Effector memory CD8-positive, alpha-beta T cell (primary cell): ENCODE results near the gene HDDC3.
"Not testable (repeated sequence)": the region's sequence is repeated elsewhere in the genome, so short reads cannot be mapped to it uniquely, and the experiment has no call there.

Experiments used
- ATAC-seq: fragments of 150-1000 bp; cut with Tn5 transposase; replicated peaks from 2 replicates; pipeline ENCODE4 v1.10.0; 2021; ENCODE audit warnings: mild to moderate bottlenecking, moderate library complexity
- DNase-seq, 3 experiments: peaks; one replicate each; pipeline ENCODE4 v3.0.0; 2021
- H3K27ac Mint-ChIP-seq, 2 donors: one replicate each; pipeline ENCODE4 v1.8.0; 2022; ENCODE audit warnings: mild to moderate bottlenecking in 2 of 2, mixed read lengths in 2 of 2, moderate library complexity in 2 of 2
- H3K27me3 Mint-ChIP-seq, 2 donors: one replicate each; pipeline ENCODE4 v1.8.0; 2022; ENCODE audit warnings: mixed read lengths in 2 of 2
- H3K36me3 Mint-ChIP-seq: one replicate; pipeline ENCODE4 v1.8.0; 2022; ENCODE audit warnings: mild to moderate bottlenecking, moderate library complexity, mixed read lengths; ENCODE audit not compliant: insufficient read depth
- H3K4me1 Mint-ChIP-seq, 2 donors: one replicate each; pipeline ENCODE4 v1.8.0; 2022; ENCODE audit warnings: low read depth in 2 of 2, mixed read lengths in 2 of 2
- H3K4me3 Mint-ChIP-seq, 2 donors: one replicate each; pipeline ENCODE4 v1.8.0; 2022; ENCODE audit warnings: mild to moderate bottlenecking in 2 of 2, mixed read lengths in 2 of 2, moderate library complexity in 2 of 2
- H3K9me3 Mint-ChIP-seq, 2 donors: one replicate each; pipeline ENCODE4 v1.8.0; 2022; ENCODE audit warnings: mixed read lengths in 2 of 2

HDDC3 gene

GRCh38 chr15:90932660-90932991 is 277 bp upstream of the HDDC3 start:
- peaks cover 40 to 54% of the 10 kb centered on the region in 2 donors for H3K4me1 Mint-ChIP-seq
- peaks cover 19% of the 10 kb centered on the region for H3K36me3 Mint-ChIP-seq
- H3K9me3 Mint-ChIP-seq, result no peaks in the 10 kb centered on the region
- H3K27me3 Mint-ChIP-seq, result no peaks in the 10 kb centered on the region
- ATAC-seq (no peak), DNase-seq (no peak)
- peak overlapping the region; percentile 86 to 97 for H3K27ac Mint-ChIP-seq
- peak overlapping the region; percentile 97 to 98 for H3K4me3 Mint-ChIP-seq

DNA sequence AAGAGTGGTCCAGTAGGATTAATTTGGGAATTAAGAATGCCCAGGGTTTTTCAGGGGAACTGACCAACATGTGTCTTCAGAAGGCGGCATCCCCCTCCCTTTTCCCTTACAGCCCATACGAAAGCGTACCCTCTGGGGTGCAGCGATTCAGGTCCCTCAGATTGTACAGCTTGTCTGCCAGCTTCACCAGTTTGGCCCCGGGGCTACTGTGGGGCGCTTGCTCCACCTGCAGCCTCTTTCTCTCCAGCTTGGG is 848 bp downstream of the HDDC3 start:
- ATAC-seq, result no peak
- Mint-ChIP-seq H3K4me1 (peaks cover 38 to 48% of the 10 kb centered on the region in 2 donors), H3K4me3 (peak overlapping the region; percentile 97 to 98), H3K9me3 (no peaks in the 10 kb centered on the region), H3K27ac (peak overlapping the region; percentile 95 to 97), H3K36me3 (peaks cover 19% of the 10 kb centered on the region), H3K27me3 (no peaks in the 10 kb centered on the region)
- no peak for DNase-seq

DNA sequence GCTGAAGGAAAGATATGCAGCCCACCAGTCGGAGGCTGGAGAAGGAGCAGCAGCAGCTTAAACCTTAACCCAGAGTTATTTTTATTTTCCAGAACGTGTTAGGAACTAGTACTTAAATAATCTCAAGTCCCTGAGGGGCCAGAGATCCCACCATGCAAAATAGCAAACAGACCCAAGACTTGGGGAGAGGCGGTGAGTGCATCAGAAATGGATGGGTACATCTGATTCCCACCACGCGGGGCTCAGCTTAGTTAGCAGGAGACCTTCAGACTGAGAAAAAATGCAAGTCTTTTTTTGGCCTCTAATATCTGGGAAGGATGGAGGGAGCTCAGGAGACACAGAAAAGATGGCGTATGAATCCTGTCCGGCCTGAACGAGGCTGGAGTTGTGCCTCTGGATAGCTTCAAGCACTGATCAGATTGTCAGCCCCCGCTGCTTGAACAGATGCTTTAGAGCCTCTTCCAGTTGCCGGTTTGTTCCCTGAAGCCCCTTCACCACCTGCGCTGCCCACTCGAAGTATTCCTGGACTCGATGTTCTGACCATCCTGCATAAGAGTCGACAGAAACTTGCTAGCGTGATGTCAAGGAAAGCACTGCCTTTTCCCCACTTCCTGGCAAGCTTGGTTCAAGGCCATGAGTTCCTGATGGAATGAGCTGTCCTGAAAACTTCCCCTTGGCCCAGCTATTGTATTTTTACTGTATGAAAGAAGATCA is 1.3 kb downstream of the HDDC3 start:
- Mint-ChIP-seq H3K9me3 (no peaks in the 10 kb centered on the region), H3K27ac (peak overlapping the region; percentile 95 to 97), H3K27me3 (no peaks in the 10 kb centered on the region), H3K4me1 (peaks cover 33 to 43% of the 10 kb centered on the region in 2 donors), H3K4me3 (peak overlapping the region; percentile 97 to 98), H3K36me3 (peaks cover 19% of the 10 kb centered on the region)
- ATAC-seq (no peak), DNase-seq (no peak)

DNA sequence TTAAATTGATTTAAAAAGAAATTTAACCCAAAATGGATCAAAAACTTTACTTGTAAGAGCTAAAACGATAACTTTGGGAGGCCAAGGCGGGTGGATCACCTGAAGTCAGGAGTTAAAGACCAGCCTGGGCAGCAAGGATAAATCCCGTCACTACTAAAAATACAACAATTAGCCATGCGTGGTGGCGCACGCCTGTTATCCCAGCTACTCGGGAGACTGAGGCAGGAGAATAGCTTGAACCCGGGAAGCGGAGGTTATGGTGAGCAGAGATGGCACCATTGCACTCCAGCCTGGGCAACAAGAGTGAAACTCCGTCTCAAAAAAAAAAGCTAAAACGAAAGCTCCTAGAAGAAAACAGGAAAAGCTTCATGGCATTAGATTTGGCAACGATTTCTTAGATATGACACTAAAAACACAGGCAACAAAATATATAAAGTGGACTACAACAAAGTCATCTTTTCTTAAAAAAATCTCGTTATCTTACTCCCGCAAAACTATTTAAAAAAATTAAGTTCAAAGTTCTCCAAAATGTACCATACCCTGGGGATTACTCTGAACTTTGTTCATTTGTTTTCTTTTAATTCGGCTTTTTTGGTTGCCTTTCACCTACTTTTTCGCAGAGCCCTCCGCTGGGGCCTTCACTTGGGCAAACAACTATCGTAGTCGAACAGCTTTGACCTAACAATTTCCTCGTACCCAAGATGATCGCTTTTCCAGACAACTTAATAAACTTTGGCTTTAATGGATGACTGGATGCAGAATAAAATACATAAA is 2.9 kb downstream of the HDDC3 start:
- H3K27ac Mint-ChIP-seq, result peak overlapping the region; percentile 94 to 96
- no peak for DNase-seq
- H3K36me3 Mint-ChIP-seq, result peaks cover 16% of the 10 kb centered on the region
- no peak for ATAC-seq
- no peaks in the 10 kb centered on the region for H3K27me3 Mint-ChIP-seq
- H3K9me3 Mint-ChIP-seq, result no peaks in the 10 kb centered on the region
- H3K4me3 Mint-ChIP-seq, result peak overlapping the region; percentile 97 to 98
- H3K4me1 Mint-ChIP-seq, result peaks cover 26 to 34% of the 10 kb centered on the region in 2 donors

- not testable (repeated sequence) for DNase-seq, H3K9me3 Mint-ChIP-seq, H3K27ac Mint-ChIP-seq, ATAC-seq, H3K27me3 Mint-ChIP-seq
- peaks cover 13% of the 10 kb centered on the region for H3K36me3 Mint-ChIP-seq
- peaks cover 21 to 27% of the 10 kb centered on the region in 2 donors for H3K4me1 Mint-ChIP-seq
- peak overlapping the region; percentile 1 to 46 for H3K4me3 Mint-ChIP-seq
Observed at GRCh38 chr15:90928106-90928505, 4.2 kb downstream of the HDDC3 start.

DNA sequence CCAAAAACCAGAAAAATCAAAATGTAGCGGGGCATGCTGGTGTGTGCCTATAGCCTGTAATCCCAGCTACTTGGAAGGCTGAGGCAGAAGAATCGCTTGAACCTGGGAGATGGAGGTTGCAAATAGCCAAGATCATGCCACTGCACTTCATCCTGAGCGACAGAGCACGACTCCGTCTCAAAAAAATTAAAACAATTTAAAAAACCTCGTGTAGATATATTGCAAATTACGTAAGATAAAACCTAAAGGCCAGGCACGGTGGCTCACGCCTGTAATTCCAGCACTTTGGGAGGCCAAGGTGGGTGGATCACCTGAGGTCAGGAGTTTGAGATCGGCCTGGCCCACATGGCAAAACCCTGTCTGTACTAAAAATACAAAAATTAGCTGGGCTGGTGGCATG is 5.6 kb downstream of the HDDC3 start:
- H3K27me3 Mint-ChIP-seq, DNase-seq, ATAC-seq, H3K4me3 Mint-ChIP-seq, H3K9me3 Mint-ChIP-seq, H3K27ac Mint-ChIP-seq: not testable (repeated sequence)
- Mint-ChIP-seq H3K36me3 (peaks cover 11% of the 10 kb centered on the region), H3K4me1 (peaks cover 16 to 21% of the 10 kb centered on the region in 2 donors)

DNA sequence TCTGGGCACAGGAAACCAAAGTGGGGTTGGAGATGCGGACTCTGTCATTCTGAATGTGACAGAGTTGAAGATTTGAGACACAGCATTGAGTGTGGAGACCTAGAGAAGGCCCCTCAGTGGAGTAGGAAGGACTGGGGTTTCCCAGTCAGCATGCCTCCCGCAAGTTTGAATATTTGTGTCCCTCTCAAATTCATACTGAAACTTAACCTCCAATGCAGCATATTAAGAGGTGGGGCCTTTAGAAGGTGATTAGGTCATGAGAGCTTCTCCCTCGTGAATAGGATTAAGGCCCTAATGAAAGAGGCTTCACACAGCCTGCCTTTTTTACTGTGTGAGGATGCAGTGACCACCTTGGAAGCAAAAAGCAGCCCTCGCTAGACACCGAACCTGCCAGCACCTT is 8.0 kb downstream of the HDDC3 start:
- H3K9me3 Mint-ChIP-seq, result no peaks in the 10 kb centered on the region
- ATAC-seq (no peak), DNase-seq (no peak)
- no peak overlapping the region for H3K27ac Mint-ChIP-seq
- H3K4me3 Mint-ChIP-seq, result no peak overlapping the region
- no peaks in the 10 kb centered on the region for H3K27me3 Mint-ChIP-seq
- H3K36me3 Mint-ChIP-seq, result peaks cover 7% of the 10 kb centered on the region
- no peaks in the 10 kb centered on the region for H3K4me1 Mint-ChIP-seq

DNA sequence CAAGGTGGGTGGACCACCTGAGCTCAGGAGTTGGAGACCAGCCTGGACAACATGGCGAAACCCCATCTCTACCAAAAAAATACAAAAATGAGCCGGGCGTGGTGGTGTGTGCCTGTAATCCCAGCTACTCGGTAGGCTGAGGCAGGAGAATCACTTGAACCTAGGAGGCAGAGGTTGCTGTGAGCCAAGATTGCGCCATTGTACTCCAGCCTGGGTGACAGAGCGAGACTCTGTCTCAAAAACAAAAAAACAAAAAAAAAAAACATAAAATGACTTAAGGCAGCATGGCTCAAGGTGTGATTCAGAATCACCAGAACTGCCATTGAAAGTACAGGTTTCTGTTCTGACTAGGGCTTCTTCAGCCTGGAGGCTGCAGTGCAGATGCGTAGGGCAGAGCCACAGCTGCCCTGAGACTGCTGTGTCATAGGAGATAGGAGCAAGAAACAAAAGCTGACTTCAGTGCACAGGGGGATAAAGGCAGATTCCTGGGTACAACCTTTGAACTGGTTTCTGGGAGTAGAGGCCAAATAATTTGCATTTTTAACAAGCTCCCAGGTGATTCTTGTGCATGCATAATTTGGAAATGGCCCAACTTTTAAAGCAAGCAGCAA is 9.5 kb downstream of the HDDC3 start:
- not testable (repeated sequence) for ATAC-seq

GRCh38 chr15:90921887-90922286 is 10.5 kb downstream of the HDDC3 start:
- ATAC-seq (no peak), DNase-seq (no peak)
- H3K27me3 Mint-ChIP-seq, result no peaks in the 10 kb centered on the region
- H3K4me3 Mint-ChIP-seq, result no peak overlapping the region
- peaks cover 24% of the 10 kb centered on the region for H3K36me3 Mint-ChIP-seq
- H3K27ac Mint-ChIP-seq, result no peak overlapping the region
- no peaks in the 10 kb centered on the region for H3K9me3 Mint-ChIP-seq
- peaks cover 0 to 4% of the 10 kb centered on the region in 2 donors for H3K4me1 Mint-ChIP-seq

More for the DNA sequence above, 9.5 kb downstream of the HDDC3 start:
- not testable (repeated sequence) for H3K4me3 Mint-ChIP-seq, H3K27me3 Mint-ChIP-seq, H3K4me1 Mint-ChIP-seq, DNase-seq, H3K27ac Mint-ChIP-seq, H3K9me3 Mint-ChIP-seq
- peaks cover 15% of the 10 kb centered on the region for H3K36me3 Mint-ChIP-seq

DNA sequence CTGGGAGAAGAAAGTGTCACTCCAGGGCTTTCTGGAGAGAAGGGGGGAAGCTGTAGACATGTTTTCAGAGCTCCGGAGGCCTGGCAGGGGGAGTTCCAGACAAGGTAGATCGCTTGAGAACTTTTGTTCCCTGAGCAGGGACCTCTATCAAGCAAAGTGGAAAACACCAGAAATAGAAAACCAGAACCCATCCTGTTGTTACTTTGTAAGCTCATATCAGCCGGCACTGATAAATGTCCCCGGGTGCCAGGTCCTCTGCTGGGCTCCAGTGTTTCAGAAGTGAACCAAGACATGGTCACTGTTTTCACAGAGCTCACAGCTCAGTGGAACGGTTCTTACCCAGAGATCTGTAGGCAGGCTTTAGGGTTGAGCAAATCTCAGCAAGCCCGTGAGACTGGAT is 13.5 kb downstream of the HDDC3 start:
- no peaks in the 10 kb centered on the region for H3K9me3 Mint-ChIP-seq
- H3K4me3 Mint-ChIP-seq, result no peak overlapping the region
- no peak for ATAC-seq
- H3K27me3 Mint-ChIP-seq, result no peaks in the 10 kb centered on the region
- H3K4me1 Mint-ChIP-seq, result peaks cover 4 to 5% of the 10 kb centered on the region in 2 donors
- H3K27ac Mint-ChIP-seq, result peak overlapping the region in 1 of 2 donors; percentile 51
- H3K36me3 Mint-ChIP-seq, result peaks cover 47% of the 10 kb centered on the region
- no peak for DNase-seq

DNA sequence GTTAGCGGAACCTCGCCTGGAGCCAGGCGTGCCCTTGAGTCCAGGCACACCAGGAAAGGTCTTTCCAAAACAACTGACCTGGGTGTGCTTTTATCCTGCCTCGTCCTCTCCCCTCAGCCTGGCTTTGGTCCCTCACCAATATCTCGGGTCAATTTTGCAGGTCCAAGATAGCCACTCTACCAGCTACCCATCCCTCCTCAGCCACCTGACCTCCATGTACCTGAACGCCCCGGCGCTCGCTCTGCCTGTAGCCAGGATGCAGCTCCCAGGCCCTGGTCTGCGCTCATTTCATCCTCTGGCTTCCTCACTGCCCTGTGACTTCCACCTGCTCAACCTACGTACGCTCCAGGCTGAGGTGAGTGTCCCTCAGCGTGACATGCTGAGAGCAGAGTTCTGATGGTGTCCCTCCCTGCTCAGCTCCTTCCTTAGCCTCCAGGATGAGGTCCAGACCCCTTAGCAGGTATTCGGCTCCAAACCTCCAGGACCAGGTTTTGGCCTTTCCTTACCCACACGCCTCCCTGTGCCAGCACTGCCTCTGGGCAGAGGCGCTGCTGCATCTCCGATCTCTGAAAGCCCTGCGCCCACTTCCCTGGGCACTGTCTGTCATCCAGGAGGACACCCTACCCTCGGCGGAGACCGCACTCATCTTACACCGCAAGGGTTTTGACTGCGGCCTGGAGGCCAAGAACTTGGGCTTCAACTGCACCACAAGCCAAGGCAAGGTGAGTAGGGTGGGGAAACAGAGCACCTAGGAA is 14.1 kb downstream of the HDDC3 start:
- no peaks in the 10 kb centered on the region for H3K27me3 Mint-ChIP-seq
- peak overlapping the region in 1 of 2 donors; percentile 59 for H3K27ac Mint-ChIP-seq
- peaks cover 4 to 5% of the 10 kb centered on the region in 2 donors for H3K4me1 Mint-ChIP-seq
- ATAC-seq (no peak), DNase-seq (no peak)
- no peaks in the 10 kb centered on the region for H3K9me3 Mint-ChIP-seq
- H3K4me3 Mint-ChIP-seq, result no peak overlapping the region
- H3K36me3 Mint-ChIP-seq, result peaks cover 49% of the 10 kb centered on the region

DNA sequence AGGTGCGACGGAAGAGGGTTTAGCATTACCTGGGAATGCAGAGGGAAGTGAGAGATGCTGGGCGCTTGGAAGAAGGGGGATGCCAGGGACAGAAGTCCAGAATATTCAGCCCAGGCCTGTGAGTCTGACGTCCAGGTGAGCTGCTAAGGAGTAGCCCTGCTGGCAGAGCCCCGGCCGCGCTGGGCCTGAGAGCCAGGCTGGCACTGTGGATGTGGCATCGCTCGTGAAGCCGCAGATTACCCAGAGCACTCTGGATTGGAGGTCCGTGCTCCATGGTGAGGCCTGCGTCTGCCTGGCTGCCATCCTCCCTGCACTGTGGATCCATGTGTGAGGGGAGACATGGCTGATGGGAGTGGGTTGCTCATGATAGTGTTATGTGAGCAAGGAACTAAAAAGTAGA is 14.8 kb downstream of the HDDC3 start:
- no peak for ATAC-seq

DNA sequence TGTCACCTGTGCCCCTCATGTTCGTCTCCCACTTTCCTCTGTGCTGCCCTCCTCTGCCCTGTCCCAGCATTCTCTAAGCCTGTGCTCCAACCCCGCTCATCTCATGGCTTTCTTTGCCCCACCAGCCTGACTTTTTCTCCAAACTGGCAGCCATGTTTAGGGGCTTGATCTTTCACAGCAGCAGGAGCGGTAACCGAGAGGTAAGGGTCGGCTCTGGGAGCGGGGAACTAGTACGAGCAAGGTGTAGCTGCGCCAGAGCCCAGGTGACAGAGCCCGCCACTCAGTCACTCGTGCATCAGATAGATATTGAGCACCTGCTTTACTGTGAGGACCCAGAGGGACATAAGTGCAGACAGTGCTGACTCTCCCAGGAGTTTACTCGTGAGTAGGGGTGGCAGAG is 15.9 kb downstream of the HDDC3 start:
- Mint-ChIP-seq H3K4me1 (peaks cover 4 to 5% of the 10 kb centered on the region in 2 donors), H3K4me3 (no peak overlapping the region), H3K36me3 (peaks cover 57% of the 10 kb centered on the region), H3K27ac (peak overlapping the region in 1 of 2 donors; percentile 78), H3K9me3 (no peaks in the 10 kb centered on the region), H3K27me3 (no peaks in the 10 kb centered on the region)
- ATAC-seq, result no peak
- no peak for DNase-seq

More for the DNA sequence above, 14.8 kb downstream of the HDDC3 start:
- Mint-ChIP-seq H3K4me3 (no peak overlapping the region), H3K36me3 (peaks cover 49% of the 10 kb centered on the region), H3K27me3 (no peaks in the 10 kb centered on the region), H3K9me3 (no peaks in the 10 kb centered on the region), H3K27ac (peak overlapping the region in 1 of 2 donors; percentile 59), H3K4me1 (peaks cover 4 to 5% of the 10 kb centered on the region in 2 donors)
- DNase-seq, result no peak
